Measurements from ENCODE around the gene GALNS. TPM values are rescaled to one million over a fixed set of nuclear protein-coding genes. Genes with fewer than 3 reads are reported as not detected.

GALNS gene
- total RNA-seq, 2 experiments from 2014 or later = 18.4 to 19.7 TPM

DNA sequence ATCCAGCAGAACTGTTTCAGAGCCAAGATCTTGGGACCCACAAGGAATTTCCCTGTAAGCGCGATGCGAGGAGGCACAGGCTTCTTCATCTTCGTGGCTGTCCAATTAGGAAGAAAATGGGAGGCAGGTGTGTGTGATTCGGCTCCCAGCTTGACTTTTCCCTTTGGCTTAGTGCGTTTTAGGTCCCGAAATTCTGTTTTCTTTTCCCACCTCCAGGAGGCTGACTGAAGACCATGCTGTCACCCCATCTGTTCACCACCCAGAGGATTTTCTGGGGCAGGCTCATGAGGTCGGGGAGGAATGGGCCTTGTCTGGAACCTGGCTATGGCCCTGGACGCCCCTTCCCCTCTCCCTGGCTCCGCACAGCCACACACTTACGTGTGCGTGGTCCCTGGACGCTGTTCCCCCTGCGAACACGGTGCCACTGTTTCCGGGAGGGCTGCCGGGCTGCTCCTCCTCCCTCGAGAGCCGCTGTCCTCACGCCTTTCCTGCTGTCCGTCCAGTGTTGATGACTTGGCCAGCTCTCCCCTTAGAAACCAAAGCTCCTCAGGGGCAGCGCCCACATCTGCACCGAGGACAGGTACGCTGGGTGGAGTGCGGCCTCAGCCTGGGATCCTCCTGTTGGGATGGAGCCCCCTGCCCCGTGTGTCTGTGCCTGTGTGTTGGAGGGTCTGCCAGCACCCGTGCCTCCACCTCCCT is 12.4 kb upstream of the GALNS start:
- H3K4me3 Mint-ChIP-seq = no peak overlapping the region
- no peaks in the 10 kb centered on the region for H3K36me3 Mint-ChIP-seq (ENCODE audit: low read depth)
- no peaks in the 10 kb centered on the region for H3K36me3 ChIP-seq (ENCODE audit: insufficient read depth, low read length)
- peaks cover 13 to 15% of the 10 kb centered on the region in 2 experiments for H3K27me3 ChIP-seq (ENCODE audit: control insufficient read depth in 1 of 2, insufficient read depth in 2 of 2, low read length in 2 of 2)
- intact Hi-C loops (cut with DNase I, micrococcal nuclease) = no loop called here
- H3K4me1 Mint-ChIP-seq (ENCODE audit: low read depth) = no peaks in the 10 kb centered on the region
- no peak overlapping the region for H3K4me3 ChIP-seq (ENCODE audit: low read length)
- no peak overlapping the region for H3K27ac ChIP-seq (ENCODE audit: low read depth in 1 of 2, low read length in 2 of 2)
- H3K27me3 Mint-ChIP-seq = peaks cover 11% of the 10 kb centered on the region
- ATAC-seq (ENCODE audit: poor library complexity) (no peak), DNase-seq (no peak)
- CTCF ChIA-PET = no interaction called here
- no peaks in the 10 kb centered on the region for H3K9me3 Mint-ChIP-seq
- TF ChIP-seq, protein P1, sequence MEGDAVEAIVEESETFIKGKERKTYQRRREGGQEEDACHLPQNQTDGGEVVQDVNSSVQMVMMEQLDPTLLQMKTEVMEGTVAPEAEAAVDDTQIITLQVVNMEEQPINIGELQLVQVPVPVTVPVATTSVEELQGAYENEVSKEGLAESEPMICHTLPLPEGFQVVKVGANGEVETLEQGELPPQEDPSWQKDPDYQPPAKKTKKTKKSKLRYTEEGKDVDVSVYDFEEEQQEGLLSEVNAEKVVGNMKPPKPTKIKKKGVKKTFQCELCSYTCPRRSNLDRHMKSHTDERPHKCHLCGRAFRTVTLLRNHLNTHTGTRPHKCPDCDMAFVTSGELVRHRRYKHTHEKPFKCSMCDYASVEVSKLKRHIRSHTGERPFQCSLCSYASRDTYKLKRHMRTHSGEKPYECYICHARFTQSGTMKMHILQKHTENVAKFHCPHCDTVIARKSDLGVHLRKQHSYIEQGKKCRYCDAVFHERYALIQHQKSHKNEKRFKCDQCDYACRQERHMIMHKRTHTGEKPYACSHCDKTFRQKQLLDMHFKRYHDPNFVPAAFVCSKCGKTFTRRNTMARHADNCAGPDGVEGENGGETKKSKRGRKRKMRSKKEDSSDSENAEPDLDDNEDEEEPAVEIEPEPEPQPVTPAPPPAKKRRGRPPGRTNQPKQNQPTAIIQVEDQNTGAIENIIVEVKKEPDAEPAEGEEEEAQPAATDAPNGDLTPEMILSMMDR (IDR thresholded peaks at IDR 0.05) = no peak
- H3K4me1 ChIP-seq (ENCODE audit: insufficient read depth, low read length) = peaks cover 6% of the 10 kb centered on the region
- peaks cover 0 to 5% of the 10 kb centered on the region in 2 experiments for H3K9me3 ChIP-seq (ENCODE audit: control insufficient read depth in 1 of 2, insufficient read depth in 1 of 2, low read length in 2 of 2)
- no peak overlapping the region for H3K27ac Mint-ChIP-seq
- POLR2A ChIA-PET = interaction anchor here (1.1 kb wide), 1 partner anchor 11 kb away, joined by 3 read pairs; no protein-coding TSS in a partner anchor

GRCh38 chr16:88867581-88868246 is 11.0 kb upstream of the GALNS start:
- intact Hi-C loops (cut with DNase I, micrococcal nuclease) = no loop called here
- Histone ChIP-seq H3K9me3 (ENCODE audit: control insufficient read depth in 1 of 2, insufficient read depth in 1 of 2, low read length in 2 of 2) (no peaks in the 10 kb centered on the region), H3K4me1 (ENCODE audit: insufficient read depth, low read length) (peaks cover 6% of the 10 kb centered on the region), H3K27me3 (ENCODE audit: control insufficient read depth in 1 of 2, insufficient read depth in 2 of 2, low read length in 2 of 2) (peaks cover 13 to 15% of the 10 kb centered on the region in 2 experiments), H3K4me3 (ENCODE audit: low read length) (no peak overlapping the region), H3K27ac (ENCODE audit: low read depth in 1 of 2, low read length in 2 of 2) (no peak overlapping the region), H3K36me3 (ENCODE audit: insufficient read depth, low read length) (peaks cover 4% of the 10 kb centered on the region)
- TF ChIP-seq, protein P1 (IDR thresholded peaks at IDR 0.05) = no peak
- DNase-seq (no peak), ATAC-seq (ENCODE audit: poor library complexity) (no peak)
- H3K27me3 Mint-ChIP-seq = peaks cover 11% of the 10 kb centered on the region
- peaks cover under 1% of the 10 kb centered on the region for H3K36me3 Mint-ChIP-seq (ENCODE audit: low read depth)
- no peak overlapping the region for H3K27ac Mint-ChIP-seq
- H3K4me3 Mint-ChIP-seq = no peak overlapping the region
- CTCF ChIA-PET = no interaction called here
- H3K9me3 Mint-ChIP-seq = no peaks in the 10 kb centered on the region
- H3K4me1 Mint-ChIP-seq (ENCODE audit: low read depth) = no peaks in the 10 kb centered on the region
- POLR2A ChIA-PET = no interaction called here

- Mint-ChIP-seq H3K4me3 (no peak within 1 kb of the TSS), H3K27me3 (peaks cover 9% of the 10 kb centered on the region), H3K4me1 (ENCODE audit: low read depth) (no peaks in the 10 kb centered on the region), H3K27ac (no peak within 1 kb of the TSS), H3K36me3 (ENCODE audit: low read depth) (peaks cover 10% of the 10 kb centered on the region), H3K9me3 (no peaks in the 10 kb centered on the region)
- DNase-seq (no peak), ATAC-seq (ENCODE audit: poor library complexity) (no peak)
- TF ChIP-seq, protein P1 (IDR thresholded peaks at IDR 0.05) = no peak
- Histone ChIP-seq H3K4me3 (ENCODE audit: low read length) (no peak within 1 kb of the TSS), H3K36me3 (ENCODE audit: insufficient read depth, low read length) (peaks cover 17% of the 10 kb centered on the region), H3K9me3 (ENCODE audit: control insufficient read depth in 1 of 2, insufficient read depth in 1 of 2, low read length in 2 of 2) (no peaks in the 10 kb centered on the region), H3K27me3 (ENCODE audit: control insufficient read depth in 1 of 2, insufficient read depth in 2 of 2, low read length in 2 of 2) (peaks cover 7 to 8% of the 10 kb centered on the region in 2 experiments), H3K4me1 (ENCODE audit: insufficient read depth, low read length) (peaks cover 6% of the 10 kb centered on the region), H3K27ac (ENCODE audit: low read depth in 1 of 2, low read length in 2 of 2) (no peak within 1 kb of the TSS)
- ChIA-PET CTCF (no interaction called here), POLR2A (no interaction called here)
- intact Hi-C loops (cut with DNase I, micrococcal nuclease) = no loop called here
Observed at GRCh38 chr16:88866151-88866920, 9.6 kb upstream of the GALNS start, which contains the start of gene PABPN1L. Gene PABPN1L (minus strand): TSS chr16:88866660. CDS start chr16:88866606, 54 bp downstream.
